ENCODE data around the gene HLCS.

The HLCS gene

DNA sequence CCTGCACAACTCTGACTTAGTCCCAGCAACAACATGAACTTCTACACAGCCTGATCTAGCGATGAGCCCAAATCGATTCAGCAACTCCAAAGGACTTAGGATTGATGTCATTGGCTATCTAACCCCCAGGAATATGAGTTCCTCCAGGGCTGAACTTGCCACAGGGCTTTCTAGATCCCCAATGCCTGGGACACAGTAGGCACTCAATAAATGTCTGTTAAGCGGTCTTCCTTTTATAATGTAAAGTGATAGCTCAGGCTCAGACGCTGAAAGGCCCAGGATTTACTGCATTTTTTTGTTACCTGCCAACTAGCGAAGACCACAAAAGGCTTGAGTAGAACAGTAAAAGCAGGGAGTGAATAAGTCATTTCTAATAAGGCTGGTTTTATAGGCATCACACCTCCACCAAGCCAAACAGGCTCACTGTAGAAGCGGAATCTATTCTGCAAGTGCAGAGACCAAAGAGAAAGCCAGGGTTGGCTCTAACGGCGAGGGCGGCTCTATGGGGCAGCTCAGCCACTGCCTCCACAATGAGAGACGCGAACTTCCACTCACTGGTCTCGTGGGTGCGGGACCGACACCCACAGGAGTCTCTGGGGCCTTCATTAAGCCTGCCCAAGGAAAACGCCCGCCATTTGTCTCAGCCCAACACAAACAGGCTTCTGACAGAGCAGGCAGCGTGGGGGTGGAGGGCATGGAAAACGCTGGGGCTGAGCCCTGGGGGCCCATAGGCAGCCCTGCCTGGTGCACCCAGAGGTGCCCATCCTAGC is 52.0 kb downstream of the HLCS start:
- Mint-ChIP-seq H3K4me3 (no peak overlapping the region), H3K27ac (no peak overlapping the region), H3K9me3 (no peaks in the 10 kb centered on the region), H3K4me1 (peaks cover 32% of the 10 kb centered on the region), H3K36me3 (ENCODE audit: low read depth) (no peaks in the 10 kb centered on the region), H3K27me3 (ENCODE audit: low read depth) (peaks cover 14% of the 10 kb centered on the region)
- TF ChIP-seq, protein P1, sequence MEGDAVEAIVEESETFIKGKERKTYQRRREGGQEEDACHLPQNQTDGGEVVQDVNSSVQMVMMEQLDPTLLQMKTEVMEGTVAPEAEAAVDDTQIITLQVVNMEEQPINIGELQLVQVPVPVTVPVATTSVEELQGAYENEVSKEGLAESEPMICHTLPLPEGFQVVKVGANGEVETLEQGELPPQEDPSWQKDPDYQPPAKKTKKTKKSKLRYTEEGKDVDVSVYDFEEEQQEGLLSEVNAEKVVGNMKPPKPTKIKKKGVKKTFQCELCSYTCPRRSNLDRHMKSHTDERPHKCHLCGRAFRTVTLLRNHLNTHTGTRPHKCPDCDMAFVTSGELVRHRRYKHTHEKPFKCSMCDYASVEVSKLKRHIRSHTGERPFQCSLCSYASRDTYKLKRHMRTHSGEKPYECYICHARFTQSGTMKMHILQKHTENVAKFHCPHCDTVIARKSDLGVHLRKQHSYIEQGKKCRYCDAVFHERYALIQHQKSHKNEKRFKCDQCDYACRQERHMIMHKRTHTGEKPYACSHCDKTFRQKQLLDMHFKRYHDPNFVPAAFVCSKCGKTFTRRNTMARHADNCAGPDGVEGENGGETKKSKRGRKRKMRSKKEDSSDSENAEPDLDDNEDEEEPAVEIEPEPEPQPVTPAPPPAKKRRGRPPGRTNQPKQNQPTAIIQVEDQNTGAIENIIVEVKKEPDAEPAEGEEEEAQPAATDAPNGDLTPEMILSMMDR (IDR thresholded peaks at IDR 0.05; ENCODE audit: unreplicated experiment in 3 of 3), result no peak

GRCh38 chr21:36913247-36914169 is 53.0 kb downstream of the HLCS start:
- H3K36me3 Mint-ChIP-seq (ENCODE audit: low read depth), result no peaks in the 10 kb centered on the region

DNA sequence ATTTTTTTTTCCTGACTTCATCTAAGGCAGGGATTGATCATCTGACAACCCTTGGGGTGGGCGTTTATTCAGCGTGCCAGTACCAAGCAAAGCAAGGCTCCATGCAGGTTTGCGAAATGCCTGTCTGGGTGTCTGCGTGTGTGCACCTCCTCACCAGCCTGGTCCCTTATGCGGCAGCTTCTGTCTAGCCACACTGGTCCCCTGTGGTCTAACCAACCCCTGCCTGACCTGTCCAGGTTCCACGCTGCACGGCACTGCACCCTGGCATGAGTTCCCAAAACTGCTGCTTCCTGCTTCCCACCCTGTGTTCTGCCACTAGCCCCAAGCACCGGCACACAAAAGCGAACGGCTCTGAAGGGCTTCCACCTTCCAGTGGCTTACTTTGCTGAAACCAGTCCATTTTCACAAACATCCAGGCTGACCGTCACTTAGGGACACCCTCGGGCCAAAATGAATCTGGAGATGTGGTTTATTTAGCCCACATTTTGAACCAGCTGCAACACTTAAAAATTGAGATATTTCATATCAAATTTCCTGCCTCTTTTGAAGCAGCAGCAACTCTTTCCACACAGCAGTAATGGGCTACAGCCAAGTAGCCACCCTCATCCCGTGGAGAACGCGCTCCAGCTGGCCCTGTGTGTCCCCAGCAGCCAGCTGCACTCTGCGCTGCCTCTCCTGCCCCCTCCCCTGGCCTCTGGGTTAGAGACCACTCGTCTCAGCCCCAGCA is 55.7 kb downstream of the HLCS start:
- peak overlapping the region in 1 of 3 experiments; percentile 76 for H3K27ac Mint-ChIP-seq
- no peak overlapping the region for H3K4me3 Mint-ChIP-seq
- peaks cover 13% of the 10 kb centered on the region for H3K4me1 Mint-ChIP-seq

More at GRCh38 chr21:36913247-36914169, 53.0 kb downstream of the HLCS start:
- Mint-ChIP-seq H3K4me1 (peaks cover 29% of the 10 kb centered on the region), H3K4me3 (no peak overlapping the region), H3K27ac (no peak overlapping the region), H3K9me3 (no peaks in the 10 kb centered on the region), H3K27me3 (ENCODE audit: low read depth) (peaks cover 14% of the 10 kb centered on the region)
- TF ChIP-seq, protein P1 (IDR thresholded peaks at IDR 0.05; ENCODE audit: unreplicated experiment in 3 of 3), result no peak

GRCh38 chr21:36909901-36910561 is 56.4 kb downstream of the HLCS start:
- peaks cover 13% of the 10 kb centered on the region for H3K4me1 Mint-ChIP-seq
- H3K4me3 Mint-ChIP-seq, result no peak overlapping the region
- no peaks in the 10 kb centered on the region for H3K36me3 Mint-ChIP-seq (ENCODE audit: low read depth)
- TF ChIP-seq, protein P1 (IDR thresholded peaks at IDR 0.05; ENCODE audit: unreplicated experiment in 3 of 3), result no peak
- H3K27ac Mint-ChIP-seq, result no peak overlapping the region
- peaks cover 10% of the 10 kb centered on the region for H3K27me3 Mint-ChIP-seq (ENCODE audit: low read depth)
- no peaks in the 10 kb centered on the region for H3K9me3 Mint-ChIP-seq

More for the DNA sequence above, 55.7 kb downstream of the HLCS start:
- Mint-ChIP-seq H3K9me3 (no peaks in the 10 kb centered on the region), H3K36me3 (ENCODE audit: low read depth) (no peaks in the 10 kb centered on the region), H3K27me3 (ENCODE audit: low read depth) (peaks cover 11% of the 10 kb centered on the region)
- TF ChIP-seq, protein P1 (IDR thresholded peaks at IDR 0.05; ENCODE audit: unreplicated experiment in 3 of 3), result no peak

DNA sequence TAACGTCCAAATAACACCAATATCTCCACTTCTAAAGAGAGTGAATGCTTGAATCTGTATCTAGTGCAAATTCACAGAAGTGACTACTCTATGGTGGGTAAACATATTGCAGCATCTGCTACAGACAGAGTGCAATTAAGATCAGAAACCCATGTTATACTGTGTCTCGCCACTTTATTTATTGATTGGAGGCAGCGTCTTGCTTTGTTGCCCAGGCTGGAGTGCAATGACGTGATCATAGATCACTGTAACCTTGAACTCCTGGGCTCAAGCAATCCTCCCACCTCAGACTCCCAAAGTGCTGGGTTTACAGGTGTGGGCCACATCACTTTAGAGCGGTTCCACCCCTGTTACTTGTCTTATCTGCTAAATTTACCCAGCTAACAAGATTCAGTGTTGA is 57.0 kb downstream of the HLCS start:
- no peak overlapping the region for H3K4me3 Mint-ChIP-seq
- peaks cover 10% of the 10 kb centered on the region for H3K27me3 Mint-ChIP-seq (ENCODE audit: low read depth)
- peaks cover 13% of the 10 kb centered on the region for H3K4me1 Mint-ChIP-seq
- TF ChIP-seq, protein P1 (IDR thresholded peaks at IDR 0.05; ENCODE audit: unreplicated experiment in 3 of 3), result no peak
- H3K27ac Mint-ChIP-seq, result no peak overlapping the region
- H3K9me3 Mint-ChIP-seq, result no peaks in the 10 kb centered on the region
- no peaks in the 10 kb centered on the region for H3K36me3 Mint-ChIP-seq (ENCODE audit: low read depth)
